IMR-90 (cell line): ENCODE results near the gene CFAP221.

Source experiments
- MAFK ChIP-seq: IDR thresholded peaks from 2 replicates; pipeline ENCODE4 v1.6.1; 2012; ENCODE audit warnings: low read depth, low read length, improper control_type of control experiment
- POLR2A ChIP-seq: IDR thresholded peaks from 2 replicates; pipeline ENCODE4 v1.6.1; 2012; ENCODE audit warnings: mild to moderate bottlenecking, low read depth, low read length
- SMC3 ChIP-seq: fragments of 150-350 bp; IDR thresholded peaks from 2 replicates; pipeline ENCODE4 v1.6.1; 2016; ENCODE audit warnings: low read depth, mild to moderate bottlenecking, antibody characterized with exemption, low read length, moderate library complexity
- TF ChIP-seq, protein P1 (sequence below): conservative IDR thresholded peaks from 2 replicates; pipeline ENCODE4 v1.5.1; 2012; ENCODE audit warnings: mild to moderate bottlenecking, low read depth, low read length, improper control_type of control experiment

DNA sequence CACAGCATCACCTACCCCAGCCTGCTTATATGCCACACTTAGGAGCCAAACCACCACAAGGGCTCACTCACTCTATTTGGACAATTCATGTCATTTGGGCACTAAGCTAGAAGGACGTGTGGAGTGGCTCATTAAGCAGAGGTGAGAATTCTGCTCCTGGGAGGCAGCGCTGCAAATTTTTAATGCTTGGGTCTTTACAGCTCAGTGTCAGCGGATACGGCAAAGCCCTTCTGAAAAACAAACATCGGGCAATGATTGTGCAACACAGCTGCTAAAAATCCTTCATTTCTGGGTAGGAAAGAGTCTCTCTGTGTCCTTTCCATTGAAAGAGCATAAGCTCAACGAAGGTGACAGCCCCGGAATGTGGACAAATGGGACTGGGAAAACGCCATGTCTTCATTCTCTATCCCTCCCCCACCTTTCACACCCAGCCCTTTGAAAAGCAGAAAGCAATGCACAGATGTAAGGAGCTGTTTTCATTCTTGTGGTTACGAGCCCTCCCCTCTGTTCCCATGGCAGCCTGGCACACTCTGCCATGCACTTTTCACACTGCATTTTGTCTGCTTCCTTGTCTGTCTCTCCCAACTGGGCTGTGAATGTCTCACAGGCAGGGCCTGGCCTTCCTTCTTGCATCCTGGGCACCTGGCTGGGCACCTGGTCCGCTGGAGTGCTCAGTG lies 150.7 kb downstream of the CFAP221 start:
- TF ChIP-seq, protein P1, sequence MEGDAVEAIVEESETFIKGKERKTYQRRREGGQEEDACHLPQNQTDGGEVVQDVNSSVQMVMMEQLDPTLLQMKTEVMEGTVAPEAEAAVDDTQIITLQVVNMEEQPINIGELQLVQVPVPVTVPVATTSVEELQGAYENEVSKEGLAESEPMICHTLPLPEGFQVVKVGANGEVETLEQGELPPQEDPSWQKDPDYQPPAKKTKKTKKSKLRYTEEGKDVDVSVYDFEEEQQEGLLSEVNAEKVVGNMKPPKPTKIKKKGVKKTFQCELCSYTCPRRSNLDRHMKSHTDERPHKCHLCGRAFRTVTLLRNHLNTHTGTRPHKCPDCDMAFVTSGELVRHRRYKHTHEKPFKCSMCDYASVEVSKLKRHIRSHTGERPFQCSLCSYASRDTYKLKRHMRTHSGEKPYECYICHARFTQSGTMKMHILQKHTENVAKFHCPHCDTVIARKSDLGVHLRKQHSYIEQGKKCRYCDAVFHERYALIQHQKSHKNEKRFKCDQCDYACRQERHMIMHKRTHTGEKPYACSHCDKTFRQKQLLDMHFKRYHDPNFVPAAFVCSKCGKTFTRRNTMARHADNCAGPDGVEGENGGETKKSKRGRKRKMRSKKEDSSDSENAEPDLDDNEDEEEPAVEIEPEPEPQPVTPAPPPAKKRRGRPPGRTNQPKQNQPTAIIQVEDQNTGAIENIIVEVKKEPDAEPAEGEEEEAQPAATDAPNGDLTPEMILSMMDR, result no peak
- no peak for TF ChIP-seq SMC3
- no peak for TF ChIP-seq MAFK
- no peak for TF ChIP-seq POLR2A
